Heart right ventricle (tissue), 16 donors: ENCODE measurements around the gene TRIM41. TPM values are rescaled to one million over a fixed set of nuclear protein-coding genes. Genes with fewer than 3 reads are reported as not detected.

Experiments
- ATAC-seq, 8 donors: fragments of 200-7000 bp; cut with Tn5 transposase; one replicate each; pipeline ENCODE4 v1.9.1; 2020; ENCODE audit warnings: mild to moderate bottlenecking in 8 of 8, moderate library complexity in 8 of 8, moderate number of reproducible peaks in 1 of 8
- DNase-seq, 2 donors: peaks; one replicate each; pipeline ENCODE4 v3.0.0-alpha.2; 2020
- H3K27ac ChIP-seq, 10 donors: fragments of 200-600 bp; sonication (generic) in 2 of 10; one replicate each; pipeline versions ENCODE4 v1.5.0 to v1.8.0; 2020 to 2022; ENCODE audit warnings: mild to moderate bottlenecking in 3 of 10
- H3K27me3 ChIP-seq, 7 donors: fragments of 200-600 bp; one replicate each; pipeline ENCODE4 v1.8.0; 2021 to 2022; ENCODE audit warnings: mild to moderate bottlenecking in 2 of 7
- H3K36me3 ChIP-seq, 9 donors: fragments of 200-600 bp; sonication (generic) in 1 of 9; one replicate each; pipeline versions ENCODE4 v1.5.0 to v1.8.0; 2020 to 2022; ENCODE audit warnings: mild to moderate bottlenecking in 2 of 9
- H3K4me1 ChIP-seq, 9 donors: fragments of 200-600 bp; sonication (generic) in 1 of 9; one replicate each; pipeline versions ENCODE4 v1.5.0 to v1.8.0; 2020 to 2022; ENCODE audit warnings: mild to moderate bottlenecking in 4 of 9
- H3K4me3 ChIP-seq, 10 donors: fragments of 200-600 bp; sonication (generic) in 2 of 10; one replicate each; pipeline versions ENCODE4 v1.5.0 to v1.8.0; 2020 to 2022; ENCODE audit warnings: mild to moderate bottlenecking in 7 of 10, moderate library complexity in 2 of 10
- H3K9me3 ChIP-seq, 11 donors: fragments of 200-600 bp in 10 of 11; sonication (generic) in 2 of 11; one replicate each; pipeline versions ENCODE4 v1.5.0 to v1.8.0; 2013 to 2022; ENCODE audit warnings: mild to moderate bottlenecking in 2 of 11, control low read depth in 1 of 11, moderate library complexity in 1 of 11
- CTCF ChIP-seq, 9 donors: fragments of 200-600 bp; sonication (generic) in 2 of 9; IDR thresholded peaks; one replicate each; pipeline versions ENCODE4 v1.5.0 to v1.8.0; 2021 to 2022; ENCODE audit warnings: antibody characterized with exemption in 9 of 9, mild to moderate bottlenecking in 5 of 9, moderate library complexity in 1 of 9
- WGBS, 2 donors: extraction: QIAGEN DNeasy Blood & Tissue Kit; methylation state at CpG; one replicate each; pipeline ENCODE4 v1.1.7; 2013; ENCODE audit warnings: inconsistent platforms in 1 of 2; 5-methylcytosine and 5-hydroxymethylcytosine counted together
- intact Hi-C, 10 donors: fragments of 100-400 bp; cut with DNase I; formaldehyde crosslinking; loops; one replicate each; pipeline versions ENCODE4 v1.11.1 to v1.14.2; 2022
- polyA plus RNA-seq, 2 donors: library from polyadenylated mRNA; stranded (reverse); fragments of 200-250 nt; gene quantifications; one replicate each; pipeline ENCODE4 v1.2.3, GENCODE V29; 2013
- total RNA-seq, 10 donors: library from RNA; stranded (reverse); fragmentation: NEBNext Ultra II Directional in 3 of 10; extraction: Animal tissue kit (Norgen Biotek cat#: 25700) in 3 of 10; gene quantifications; one replicate each; pipeline versions ENCODE4 v1.2.1 to v1.2.4, GENCODE V29; 2021 to 2023
- donor health status: Arrhythmogenic right ventricular cardiomyopathy.
- donor health status: ischemic (EF 13 %, LVEDD 7.1; RV severe dilation, severe dysfunction).
- donor health status: healthy with polysubstance abuse.
- donor health status: DM: no; HTN: yes; CAD: no.
- donor health status: DM: no; HTN: no; CAD: no.
- donor health status: ischemic (EF 25% LVEDD 6.9; RV normal size, moderate dysfunction).
- donor health status: ischemic (EF 25% LVEDD 5.7; RV mildly dilated, moderate dysfunction).
- donor health status: healthy.
- donor health status: DM: yes; HTN: yes; CAD: no.
- donor health status: Ischemic cardiomyopathy.
- donor health status: ischemic (EF 35%, LVEDD 5.7; RV mildly dilated, moderate dysfunction).
- donor health status: nonischemic (EF 11% LVEDD 7.7; RV severe dilation, severe dysfunction).
- donor health status: DM: yes; HTN: yes; CAD: no.
- donor health status: PGD.
- donor health status: ischemic (EF 29% LVEDD 5.4; RV normal size, mild dysfunction).
- donor health status: nonischemic (EF 23%, LVEDD 6.1; RV moderate dilation, normal function).

Gene TRIM41
- total and polyA plus RNA-seq, 12 donors: 12.1 to 28.2 (median 25.2) TPM

- 72 to 78% methylated on average over 22 of the region's 22 CpGs for WGBS, 2 donors
- peak overlapping the region in 8 of 10 donors; percentile 90 to 99 (median 98) for H3K27ac ChIP-seq
- H3K36me3 ChIP-seq: peaks cover 0 to 32% (median 0%) of the 10 kb centered on the region in 9 donors
- DNase-seq (no peak), ATAC-seq (no peak)
- intact Hi-C loops: loop anchor here in 1 of 10 donors (1.0 kb wide), 1 partner anchor 19 kb away; the partner anchor contains the start of gene RACK1
- TF ChIP-seq CTCF (IDR thresholded peaks at IDR 0.05): no peak
- H3K4me1 ChIP-seq: peaks cover 0 to 36% (median 11%) of the 10 kb centered on the region in 9 donors
- H3K4me3 ChIP-seq: peak overlapping the region in 9 of 10 donors; percentile 53 to 96 (median 80)
- no peaks in the 10 kb centered on the region for H3K9me3 ChIP-seq
- no peaks in the 10 kb centered on the region for H3K27me3 ChIP-seq
Observed at GRCh38 chr5:181224390-181225229, 1.5 kb downstream of the TRIM41 start.

- no peak overlapping the region for H3K4me3 ChIP-seq
- intact Hi-C loops: no loop called here
- H3K4me1 ChIP-seq: peaks cover 0 to 11% (median 2%) of the 10 kb centered on the region in 9 donors
- peaks cover 0 to 82% (median 31%) of the 10 kb centered on the region in 9 donors for H3K36me3 ChIP-seq
- DNase-seq (no peak), ATAC-seq (no peak)
- H3K27ac ChIP-seq: no peak overlapping the region
- no peak for TF ChIP-seq CTCF (IDR thresholded peaks at IDR 0.05)
- H3K27me3 ChIP-seq: no peaks in the 10 kb centered on the region
- 95 to 97% methylated on average over 13 of the region's 13 CpGs for WGBS, 2 donors
- H3K9me3 ChIP-seq: no peaks in the 10 kb centered on the region
Observed at GRCh38 chr5:181229996-181230395, 6.9 kb downstream of the TRIM41 start.

- peaks cover 0 to 5% (median 0%) of the 10 kb centered on the region in 9 donors for H3K4me1 ChIP-seq
- TF ChIP-seq CTCF (IDR thresholded peaks at IDR 0.05): no peak
Observed at GRCh38 chr5:181230551-181230950, 7.5 kb downstream of the TRIM41 start.

GRCh38 chr5:181231432-181231831 is 8.4 kb downstream of the TRIM41 start:
- ATAC-seq (no peak), DNase-seq (no peak)
- H3K27me3 ChIP-seq: no peaks in the 10 kb centered on the region
- intact Hi-C loops: no loop called here
- peaks cover 0 to 96% (median 45%) of the 10 kb centered on the region in 9 donors for H3K36me3 ChIP-seq
- no peaks in the 10 kb centered on the region for H3K9me3 ChIP-seq
- no peak overlapping the region for H3K27ac ChIP-seq
- H3K4me1 ChIP-seq: peaks cover 0 to under 1% (median 0%) of the 10 kb centered on the region in 9 donors
- 85 to 88% methylated on average over 7 of the region's 7 CpGs for WGBS, 2 donors
- no peak for TF ChIP-seq CTCF (IDR thresholded peaks at IDR 0.05)
- H3K4me3 ChIP-seq: no peak overlapping the region

More at GRCh38 chr5:181230551-181230950, 7.5 kb downstream of the TRIM41 start:
- Histone ChIP-seq H3K27me3 (no peaks in the 10 kb centered on the region), H3K36me3 (peaks cover 0 to 88% (median 37%) of the 10 kb centered on the region in 9 donors), H3K9me3 (no peaks in the 10 kb centered on the region), H3K4me3 (no peak overlapping the region), H3K27ac (no peak overlapping the region)
- WGBS, 2 donors: 87 to 90% methylated on average over 6 of the region's 6 CpGs
- DNase-seq (no peak), ATAC-seq (no peak)
- intact Hi-C loops: no loop called here
